Raji (cell line): ENCODE measurements around the gene IFI27L1.

Experiments
- POLR2A ChIP-seq: IDR thresholded peaks from 2 replicates; pipeline ENCODE4 v1.6.1; 2011; ENCODE audit warnings: low read depth, low read length, control low read depth; ENCODE audit not compliant: insufficient read depth

IFI27L1 gene

GRCh38 chr14:94044476-94045091 is 36.5 kb upstream of the IFI27L1 start:
- no peak for TF ChIP-seq POLR2A

DNA sequence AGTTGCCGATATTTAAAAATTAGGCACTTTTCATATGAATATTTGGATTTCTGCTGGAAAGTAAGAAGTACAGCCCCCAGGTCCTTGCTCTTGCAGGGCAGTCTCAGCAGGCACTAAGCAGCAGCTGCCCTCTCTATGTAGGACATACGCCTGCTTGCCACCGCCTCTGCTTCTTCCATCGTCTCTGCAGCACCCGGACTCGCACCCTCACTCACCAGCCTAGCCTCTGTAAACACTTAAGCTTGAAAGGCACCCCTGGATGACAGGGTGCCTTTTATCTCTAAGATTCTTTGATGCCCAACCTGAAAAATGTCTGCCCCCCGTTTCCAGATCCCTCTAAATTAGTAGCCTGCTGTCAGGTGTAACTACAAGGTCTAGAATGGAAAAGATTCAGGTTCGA is 36.0 kb upstream of the IFI27L1 start:
- no peak for TF ChIP-seq POLR2A

DNA sequence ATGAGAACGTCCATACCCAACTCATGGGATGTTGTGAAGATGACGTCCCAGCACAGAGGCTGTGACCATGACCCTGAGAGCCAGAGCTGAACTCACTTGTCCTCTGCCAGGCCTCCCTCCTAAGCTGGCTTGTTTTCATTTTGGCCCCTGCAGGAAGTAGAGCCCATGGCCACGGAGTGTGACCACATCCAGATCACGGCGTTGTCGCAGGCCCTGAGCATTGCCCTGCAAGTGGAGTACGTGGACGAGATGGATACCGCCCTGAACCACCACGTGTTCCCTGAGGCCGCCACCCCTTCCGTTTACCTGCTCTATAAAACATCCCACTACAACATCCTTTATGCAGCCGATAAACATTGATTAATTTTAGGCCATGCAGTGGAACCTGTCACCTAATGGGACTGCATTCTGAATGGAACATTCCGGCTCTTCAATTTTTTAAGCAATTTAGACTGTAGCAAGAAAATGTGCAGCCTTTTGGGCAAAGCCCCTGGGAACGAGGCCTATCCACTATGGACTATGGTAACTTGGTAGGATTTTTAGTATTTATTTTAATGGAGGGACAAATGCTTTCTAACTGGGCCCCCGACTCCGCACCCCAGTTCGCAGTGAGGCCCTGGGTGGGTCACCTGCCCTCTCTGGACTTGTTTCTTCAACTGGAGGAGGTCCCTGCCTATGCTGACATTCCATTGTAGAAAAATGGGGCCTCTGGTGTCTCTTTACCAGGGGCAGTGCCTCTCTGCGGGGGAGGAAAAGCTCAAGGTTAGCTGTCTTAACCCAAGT is 35.4 kb upstream of the IFI27L1 start:
- no peak for TF ChIP-seq POLR2A

DNA sequence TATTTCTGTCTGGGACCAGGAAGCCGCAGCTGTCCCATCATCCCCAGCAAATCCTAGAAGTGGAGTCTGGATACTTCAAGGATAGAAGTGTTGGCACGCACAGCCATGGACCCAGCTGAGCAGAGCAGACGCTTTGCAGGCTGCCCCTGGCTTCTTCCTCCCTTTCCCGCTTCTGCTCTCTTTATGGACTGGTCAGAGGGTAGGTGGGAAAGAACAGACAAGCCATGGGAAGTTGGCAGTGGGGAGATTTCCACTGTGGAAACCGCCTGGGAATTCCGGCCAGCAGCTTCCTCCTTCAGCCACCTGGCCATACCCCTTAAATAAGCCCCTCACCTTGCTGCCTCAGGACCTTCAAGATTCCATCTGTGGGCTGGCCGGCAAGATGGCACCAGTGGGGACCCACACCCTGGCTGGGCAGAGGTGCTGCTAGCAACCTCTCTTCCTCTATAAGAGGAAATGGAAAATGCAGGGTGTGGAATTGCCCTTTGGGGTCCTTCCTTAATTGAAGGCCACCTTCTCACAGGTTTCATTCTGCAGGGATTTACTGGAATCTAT is 34.3 kb upstream of the IFI27L1 start:
- no peak for TF ChIP-seq POLR2A

DNA sequence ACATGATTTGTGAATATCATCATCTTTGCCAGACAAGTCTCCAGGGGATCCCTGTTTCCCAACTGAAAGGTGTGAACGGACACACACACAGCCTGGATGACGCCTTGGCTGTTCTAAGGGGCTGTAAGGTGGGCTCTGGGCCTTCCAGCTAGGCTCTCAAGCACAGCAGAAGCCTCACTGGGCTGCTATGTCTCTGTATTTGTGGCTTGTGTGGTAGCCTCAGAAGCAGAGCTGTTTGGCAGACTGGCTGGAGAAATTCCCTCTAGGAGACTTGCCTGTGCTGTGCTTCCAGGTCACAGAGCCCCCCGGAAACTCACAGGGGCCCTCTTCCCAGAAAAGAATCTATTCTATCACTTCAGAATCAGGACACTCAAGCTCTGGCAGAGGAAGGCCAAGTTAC is 33.5 kb upstream of the IFI27L1 start:
- TF ChIP-seq POLR2A = no peak

GRCh38 chr14:94048691-94049624 is 32.2 kb upstream of the IFI27L1 start:
- TF ChIP-seq POLR2A = no peak

DNA sequence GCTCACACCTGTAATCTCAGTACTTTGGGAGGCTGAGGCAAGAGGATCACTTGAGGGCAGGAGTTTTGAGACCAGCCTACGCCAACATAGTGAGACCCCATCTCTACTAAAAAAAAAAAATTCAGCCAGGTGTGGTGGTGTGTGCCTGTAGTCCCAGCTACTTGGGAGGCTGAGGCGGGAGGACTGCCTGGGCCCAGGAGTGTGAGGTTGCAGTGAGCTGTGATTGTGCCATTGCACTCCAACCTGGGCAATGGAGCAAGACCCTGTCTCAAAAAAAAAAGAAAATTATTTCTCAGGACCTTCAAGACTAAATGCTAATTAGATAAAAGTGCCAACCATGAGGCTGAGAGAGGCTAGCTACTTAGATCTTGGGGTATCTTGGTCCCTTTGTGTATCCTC is 31.5 kb upstream of the IFI27L1 start:
- TF ChIP-seq POLR2A = no peak

DNA sequence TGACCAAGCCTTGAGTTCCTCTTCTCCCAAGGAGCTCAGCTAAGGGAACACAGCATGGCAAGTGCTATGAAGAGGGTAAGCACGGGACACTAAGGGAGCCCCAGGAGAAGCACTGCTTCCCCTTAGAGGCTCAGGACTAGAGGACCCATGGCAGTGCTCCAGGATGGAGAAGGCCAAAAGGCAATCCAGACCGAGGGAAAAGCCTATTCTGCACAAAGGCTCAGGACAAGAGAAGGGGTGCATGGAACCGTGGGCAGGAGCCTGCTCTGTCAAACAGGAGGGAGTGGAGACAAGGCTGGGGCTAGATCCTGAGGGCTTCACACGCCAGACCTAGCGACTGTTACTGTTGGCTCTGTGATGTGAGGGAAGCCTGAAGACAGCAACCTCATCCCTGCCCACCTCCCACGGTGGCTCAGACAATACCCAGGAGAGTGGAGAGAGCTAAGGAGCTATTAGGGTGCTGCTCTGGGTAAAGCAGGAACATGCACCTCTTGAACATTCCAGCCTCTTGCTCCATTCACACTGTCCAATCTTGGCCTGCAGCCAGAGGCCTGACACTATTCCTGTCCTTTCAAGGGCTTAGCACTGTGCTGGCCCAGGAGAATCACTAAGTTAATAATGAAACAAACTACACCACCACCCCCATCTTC is 30.8 kb upstream of the IFI27L1 start:
- TF ChIP-seq POLR2A = no peak

GRCh38 chr14:94051115-94051514 is 30.0 kb upstream of the IFI27L1 start:
- TF ChIP-seq POLR2A = no peak

GRCh38 chr14:94051779-94052178 is 29.3 kb upstream of the IFI27L1 start:
- no peak for TF ChIP-seq POLR2A

- no peak for TF ChIP-seq POLR2A
Measured at GRCh38 chr14:94052199-94052598, 28.9 kb upstream of the IFI27L1 start.

GRCh38 chr14:94052662-94053061 is 28.4 kb upstream of the IFI27L1 start:
- no peak for TF ChIP-seq POLR2A

GRCh38 chr14:94054401-94054800 is 26.7 kb upstream of the IFI27L1 start:
- no peak for TF ChIP-seq POLR2A

DNA sequence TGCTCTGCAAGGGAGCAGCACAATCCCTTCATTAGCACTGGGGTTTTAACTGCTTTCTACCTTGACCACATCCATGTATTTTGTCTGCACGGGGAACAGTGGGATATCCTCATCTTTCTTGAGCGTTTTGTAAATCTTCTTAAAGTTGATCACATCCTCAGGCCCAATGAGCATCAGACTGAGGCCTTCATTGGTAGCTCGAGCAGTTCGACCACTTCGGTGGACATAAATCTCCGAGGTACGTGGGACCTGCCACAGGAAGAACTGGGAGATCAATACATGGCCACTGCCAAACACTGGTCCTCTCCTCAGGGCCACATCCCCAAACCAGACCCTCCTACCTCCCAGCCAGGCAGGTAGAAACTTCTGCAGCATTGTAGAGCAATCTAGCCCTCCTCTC is 26.2 kb upstream of the IFI27L1 start:
- no peak for TF ChIP-seq POLR2A
